IMR-90 (cell line): ENCODE data around the gene SIRPD. TPM values are rescaled to one million over a fixed set of nuclear protein-coding genes. Genes with fewer than 3 reads are reported as not detected.

Experiments used
- ATAC-seq: fragments of 200-7000 bp; cut with Tn5 transposase; 2 replicates; pipeline ENCODE4 v1.9.1; 2020; ENCODE audit warnings: low read depth, mild to moderate bottlenecking, moderate library complexity
- BruUV-seq: library from RNA; stranded (reverse); fragments of 400-500 nt; replicated peaks from 2 replicates; lab custom pipeline; 2021; lab: Mats Ljungman, UMichigan
- CTCF ChIA-PET: fragments of 300-600 bp; formaldehyde crosslinking; extraction: SDS; loops from one replicate; lab custom pipeline; 2021; ENCODE audit warnings: antibody characterized with exemption; lab: Yijun Ruan, JAX
- POLR2A ChIA-PET: fragments of 300-600 bp; sonication (Branson Sonifier 250); formaldehyde crosslinking; loops from one replicate; lab custom pipeline; 2022; ENCODE audit warnings: antibody characterized with exemption; ENCODE audit not compliant: unreplicated experiment; lab: Charles Lee
- DNase-seq: peaks from one replicate; pipeline ENCODE4 v3.0.0; 2013
- H2AFZ ChIP-seq: replicated peaks from 2 replicates; pipeline ENCODE3; 2013; ENCODE audit warnings: low read length, mild to moderate bottlenecking; ENCODE audit not compliant: poor library complexity
- H2AK5ac ChIP-seq: 2 replicates; pipeline ENCODE4 v1.6.1; 2013; ENCODE audit warnings: low read depth, low read length, inconsistent platforms
- H2AK9ac ChIP-seq: replicated peaks from 2 replicates; pipeline ENCODE3; 2013; ENCODE audit warnings: mild to moderate bottlenecking, low read depth, low read length, moderate library complexity; ENCODE audit not compliant: poor library complexity
- H2BK120ac ChIP-seq: 2 replicates; pipeline ENCODE4 v1.6.1; 2013; ENCODE audit warnings: low read depth, low read length, inconsistent platforms
- H2BK15ac ChIP-seq: 3 replicates; pipeline ENCODE4 v1.6.1; 2013; ENCODE audit warnings: low read depth, low read length, inconsistent platforms
- H2BK20ac ChIP-seq: 2 replicates; pipeline ENCODE4 v1.6.1; 2013; ENCODE audit warnings: low read depth, mild to moderate bottlenecking, inconsistent platforms, low read length, moderate library complexity
- H2BK5ac ChIP-seq: 2 replicates; pipeline ENCODE4 v1.6.1; 2013; ENCODE audit warnings: mild to moderate bottlenecking, low read depth, low read length, inconsistent platforms; ENCODE audit not compliant: poor library complexity, severe bottlenecking
- H3K14ac ChIP-seq: replicated peaks from 2 replicates; pipeline ENCODE4 v1.6.1; 2013; ENCODE audit warnings: low read depth, low read length, inconsistent platforms
- H3K18ac ChIP-seq: 2 replicates; pipeline ENCODE4 v1.6.1; 2013; ENCODE audit warnings: low read depth, low read length, control low read depth
- H3K23ac ChIP-seq: 2 replicates; pipeline ENCODE4 v1.6.1; 2013; ENCODE audit warnings: low read depth, low read length, inconsistent platforms
- H3K27ac ChIP-seq: 2 replicates; pipeline ENCODE4 v1.5.1; 2013; ENCODE audit warnings: mild to moderate bottlenecking, control low read depth, low read length; ENCODE audit not compliant: insufficient read depth
- H3K27me3 ChIP-seq: 2 replicates; pipeline ENCODE4 v1.6.1; 2013; ENCODE audit warnings: low read length; ENCODE audit not compliant: control insufficient read depth, insufficient read depth
- H3K36me3 ChIP-seq: 2 replicates; pipeline ENCODE4 v1.6.1; 2013; ENCODE audit warnings: low read length, mixed read lengths; ENCODE audit not compliant: control insufficient read depth, insufficient read depth
- H3K4ac ChIP-seq: 2 replicates; pipeline ENCODE4 v1.6.1; 2013; ENCODE audit warnings: low read depth, low read length, inconsistent platforms
- H3K4me1 ChIP-seq: 2 replicates; pipeline ENCODE4 v1.6.1; 2013; ENCODE audit warnings: low read length, mixed read lengths; ENCODE audit not compliant: control insufficient read depth, insufficient read depth
- H3K4me2 ChIP-seq: 2 replicates; pipeline ENCODE4 v1.6.1; 2013; ENCODE audit warnings: low read depth, mild to moderate bottlenecking, control low read depth, low read length, moderate library complexity
- H3K4me3 ChIP-seq: 2 replicates; pipeline ENCODE4 v1.5.1; 2013; ENCODE audit warnings: low read depth, mild to moderate bottlenecking, control low read depth, low read length, moderate library complexity; ENCODE audit not compliant: insufficient read depth
- H3K56ac ChIP-seq: 2 replicates; pipeline ENCODE4 v1.6.1; 2013; ENCODE audit warnings: low read length, inconsistent platforms; ENCODE audit not compliant: insufficient read depth; ENCODE audit errors: extremely low read depth
- H3K79me1 ChIP-seq, 2 experiments: 2 replicates each; pipeline ENCODE4 v1.6.1; 2013; ENCODE audit warnings: low read length in 2 of 2, inconsistent platforms in 1 of 2, low read depth in 1 of 2
- H3K9ac ChIP-seq: 2 replicates; pipeline ENCODE4 v1.6.1; 2013; ENCODE audit warnings: low read depth, low read length, control low read depth
- H3K9me1 ChIP-seq: 2 replicates; pipeline ENCODE4 v1.6.1; 2013; ENCODE audit warnings: low read length, inconsistent platforms; ENCODE audit not compliant: insufficient read depth
- H3K9me3 ChIP-seq: 2 replicates; pipeline ENCODE4 v1.6.1; 2013; ENCODE audit warnings: low read length; ENCODE audit not compliant: control insufficient read depth, insufficient read depth
- H4K20me1 ChIP-seq: 2 replicates; pipeline ENCODE4 v1.6.1; 2013; ENCODE audit warnings: low read length, inconsistent platforms; ENCODE audit not compliant: insufficient read depth
- H4K5ac ChIP-seq: 2 replicates; pipeline ENCODE4 v1.6.1; 2013; ENCODE audit warnings: mild to moderate bottlenecking, low read depth, low read length, control low read depth
- H4K8ac ChIP-seq, 2 experiments: 2 replicates each; pipeline ENCODE4 v1.6.1; 2013; ENCODE audit warnings: low read depth in 2 of 2, low read length in 2 of 2, control low read depth in 1 of 2, inconsistent platforms in 1 of 2
- H4K91ac ChIP-seq: 2 replicates; pipeline ENCODE4 v1.6.1; 2013; ENCODE audit warnings: low read depth, low read length, inconsistent platforms; ENCODE audit not compliant: insufficient read depth
- FOS ChIP-seq: fragments of 150-350 bp; IDR thresholded peaks from 2 replicates; pipeline ENCODE4 v1.6.1; 2016; ENCODE audit warnings: low read depth, low read length
- MAFK ChIP-seq: IDR thresholded peaks from 2 replicates; pipeline ENCODE4 v1.6.1; 2012; ENCODE audit warnings: low read depth, low read length, improper control_type of control experiment
- WGBS, 2 experiments: methylation state at CpG; one replicate each; pipeline versions ENCODE4 v1.1.5 to v1.1.7; 2013; ENCODE audit warnings: missing lambda C conversion rate in 2 of 2; ENCODE audit not compliant: insufficient read length in 1 of 2; ENCODE audit errors: extremely low coverage in 2 of 2; 5-methylcytosine and 5-hydroxymethylcytosine counted together
- dilution Hi-C: fragments of 300-500 bp; cut with HindIII; formaldehyde crosslinking; loops from one replicate; pipeline ENCODE4 v1.14.3; 2018; ENCODE audit warnings: low sequenced_read_pairs; ENCODE audit not compliant: unreplicated experiment
- in situ Hi-C: fragments of 300-500 bp; cut with MboI; formaldehyde crosslinking; loops from 3 replicates; pipeline ENCODE4 v1.14.3; 2019; ENCODE audit warnings: low sequenced_read_pairs, inconsistent platforms, mixed read lengths
- intact Hi-C: fragments of 100-400 bp; cut with micrococcal nuclease; formaldehyde crosslinking; loops from 2 replicates; pipeline ENCODE4 v1.10.0; 2022
- polyA plus RNA-seq, 3 experiments: library from polyadenylated mRNA; depleted of rRNA; stranded (reverse); fragments of >200 nt; gene quantifications; 2 replicates each; pipeline ENCODE4 v1.2.3, GENCODE V29; 2012; ENCODE audit warnings: low replicate concordance in 1 of 3
- total RNA-seq: library from RNA; depleted of rRNA; stranded (reverse); fragments of >200 nt; gene quantifications from 2 replicates; pipeline ENCODE4 v1.2.3, GENCODE V29; 2012
- TF ChIP-seq, protein P1 (sequence below): fragments of 150-350 bp; IDR thresholded peaks from 2 replicates; pipeline ENCODE4 v1.6.1; 2016; ENCODE audit warnings: low read depth, mild to moderate bottlenecking, low read length, moderate library complexity, borderline replicate concordance

The SIRPD gene
- total and polyA plus RNA-seq, 2 of the 4 experiments (the other 2 are of a cell fraction): not detected

GRCh38 chr20:1505871-1506270, 51.6 kb downstream of the SIRPD start:
- POLR2A ChIA-PET: no interaction called here
- in situ Hi-C loops: no loop called here

More at GRCh38 chr20:1505871-1506270, 51.6 kb downstream of the SIRPD start:
- Histone ChIP-seq H3K14ac (no peak overlapping the region), H4K20me1 (no peaks in the 10 kb centered on the region), H3K18ac (no peak overlapping the region), H3K4me1 (no peaks in the 10 kb centered on the region), H3K27ac (no peak overlapping the region), H4K5ac (no peak overlapping the region), H3K27me3 (peaks cover 13% of the 10 kb centered on the region), H2BK15ac (no peak overlapping the region), H4K8ac (no peak overlapping the region), H3K9me1 (no peaks in the 10 kb centered on the region), H3K79me1 (no peaks in the 10 kb centered on the region), H2AFZ (no peak overlapping the region), H3K4me3 (no peak overlapping the region), H4K91ac (no peak overlapping the region), H3K23ac (no peak overlapping the region), H2AK9ac (no peak overlapping the region), H3K9me3 (no peaks in the 10 kb centered on the region), H3K36me3 (no peaks in the 10 kb centered on the region), H2BK5ac (no peak overlapping the region), H2AK5ac (no peak overlapping the region), H3K9ac (no peak overlapping the region), H2BK20ac (no peak overlapping the region), H3K4me2 (no peak overlapping the region), H2BK120ac (no peak overlapping the region), H3K4ac (no peak overlapping the region), H3K56ac (no peak overlapping the region)
- dilution Hi-C loops (no loop called here), intact Hi-C loops (no loop called here)
- TF ChIP-seq MAFK (no peak), FOS (no peak)
- TF ChIP-seq, protein P1, sequence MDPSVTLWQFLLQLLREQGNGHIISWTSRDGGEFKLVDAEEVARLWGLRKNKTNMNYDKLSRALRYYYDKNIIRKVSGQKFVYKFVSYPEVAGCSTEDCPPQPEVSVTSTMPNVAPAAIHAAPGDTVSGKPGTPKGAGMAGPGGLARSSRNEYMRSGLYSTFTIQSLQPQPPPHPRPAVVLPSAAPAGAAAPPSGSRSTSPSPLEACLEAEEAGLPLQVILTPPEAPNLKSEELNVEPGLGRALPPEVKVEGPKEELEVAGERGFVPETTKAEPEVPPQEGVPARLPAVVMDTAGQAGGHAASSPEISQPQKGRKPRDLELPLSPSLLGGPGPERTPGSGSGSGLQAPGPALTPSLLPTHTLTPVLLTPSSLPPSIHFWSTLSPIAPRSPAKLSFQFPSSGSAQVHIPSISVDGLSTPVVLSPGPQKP: no peak
- ATAC-seq (no peak), DNase-seq (no peak)
- BruUV-seq: no TSS peak
- no CpG with 5 or more reads among the region's 1 CpG for WGBS, 2 experiments
- CTCF ChIA-PET: no interaction called here
